IMR-90 (cell line): ENCODE results near the gene DEDD2. TPM values are rescaled to one million over a fixed set of nuclear protein-coding genes. Genes with fewer than 3 reads are reported as not detected.

Source experiments
- ATAC-seq: fragments of 200-7000 bp; cut with Tn5 transposase; 2 replicates; pipeline ENCODE4 v1.9.1; 2020; ENCODE audit warnings: low read depth, mild to moderate bottlenecking, moderate library complexity
- BruUV-seq: library from RNA; stranded (reverse); fragments of 400-500 nt; replicated peaks from 2 replicates; lab custom pipeline; 2021; lab: Mats Ljungman, UMichigan
- CTCF ChIA-PET: fragments of 300-600 bp; formaldehyde crosslinking; extraction: SDS; loops from one replicate; lab custom pipeline; 2021; ENCODE audit warnings: antibody characterized with exemption; lab: Yijun Ruan, JAX
- POLR2A ChIA-PET: fragments of 300-600 bp; sonication (Branson Sonifier 250); formaldehyde crosslinking; loops from one replicate; lab custom pipeline; 2022; ENCODE audit warnings: antibody characterized with exemption; ENCODE audit not compliant: unreplicated experiment; lab: Charles Lee
- DNase-seq: peaks from one replicate; pipeline ENCODE4 v3.0.0; 2013
- H2AFZ ChIP-seq: replicated peaks from 2 replicates; pipeline ENCODE3; 2013; ENCODE audit warnings: low read length, mild to moderate bottlenecking; ENCODE audit not compliant: poor library complexity
- H2AK5ac ChIP-seq: 2 replicates; pipeline ENCODE4 v1.6.1; 2013; ENCODE audit warnings: low read depth, low read length, inconsistent platforms
- H2AK9ac ChIP-seq: replicated peaks from 2 replicates; pipeline ENCODE3; 2013; ENCODE audit warnings: mild to moderate bottlenecking, low read depth, low read length, moderate library complexity; ENCODE audit not compliant: poor library complexity
- H2BK120ac ChIP-seq: 2 replicates; pipeline ENCODE4 v1.6.1; 2013; ENCODE audit warnings: low read depth, low read length, inconsistent platforms
- H2BK15ac ChIP-seq: 3 replicates; pipeline ENCODE4 v1.6.1; 2013; ENCODE audit warnings: low read depth, low read length, inconsistent platforms
- H2BK20ac ChIP-seq: 2 replicates; pipeline ENCODE4 v1.6.1; 2013; ENCODE audit warnings: low read depth, mild to moderate bottlenecking, inconsistent platforms, low read length, moderate library complexity
- H2BK5ac ChIP-seq: 2 replicates; pipeline ENCODE4 v1.6.1; 2013; ENCODE audit warnings: mild to moderate bottlenecking, low read depth, low read length, inconsistent platforms; ENCODE audit not compliant: poor library complexity, severe bottlenecking
- H3K14ac ChIP-seq: replicated peaks from 2 replicates; pipeline ENCODE4 v1.6.1; 2013; ENCODE audit warnings: low read depth, low read length, inconsistent platforms
- H3K18ac ChIP-seq: 2 replicates; pipeline ENCODE4 v1.6.1; 2013; ENCODE audit warnings: low read depth, low read length, control low read depth
- H3K23ac ChIP-seq: 2 replicates; pipeline ENCODE4 v1.6.1; 2013; ENCODE audit warnings: low read depth, low read length, inconsistent platforms
- H3K27ac ChIP-seq: 2 replicates; pipeline ENCODE4 v1.5.1; 2013; ENCODE audit warnings: mild to moderate bottlenecking, control low read depth, low read length; ENCODE audit not compliant: insufficient read depth
- H3K27me3 ChIP-seq: 2 replicates; pipeline ENCODE4 v1.6.1; 2013; ENCODE audit warnings: low read length; ENCODE audit not compliant: control insufficient read depth, insufficient read depth
- H3K36me3 ChIP-seq: 2 replicates; pipeline ENCODE4 v1.6.1; 2013; ENCODE audit warnings: low read length, mixed read lengths; ENCODE audit not compliant: control insufficient read depth, insufficient read depth
- H3K4ac ChIP-seq: 2 replicates; pipeline ENCODE4 v1.6.1; 2013; ENCODE audit warnings: low read depth, low read length, inconsistent platforms
- H3K4me1 ChIP-seq: 2 replicates; pipeline ENCODE4 v1.6.1; 2013; ENCODE audit warnings: low read length, mixed read lengths; ENCODE audit not compliant: control insufficient read depth, insufficient read depth
- H3K4me2 ChIP-seq: 2 replicates; pipeline ENCODE4 v1.6.1; 2013; ENCODE audit warnings: low read depth, mild to moderate bottlenecking, control low read depth, low read length, moderate library complexity
- H3K4me3 ChIP-seq: 2 replicates; pipeline ENCODE4 v1.5.1; 2013; ENCODE audit warnings: low read depth, mild to moderate bottlenecking, control low read depth, low read length, moderate library complexity; ENCODE audit not compliant: insufficient read depth
- H3K56ac ChIP-seq: 2 replicates; pipeline ENCODE4 v1.6.1; 2013; ENCODE audit warnings: low read length, inconsistent platforms; ENCODE audit not compliant: insufficient read depth; ENCODE audit errors: extremely low read depth
- H3K79me1 ChIP-seq, 2 experiments: 2 replicates each; pipeline ENCODE4 v1.6.1; 2013; ENCODE audit warnings: low read length in 2 of 2, inconsistent platforms in 1 of 2, low read depth in 1 of 2
- H3K9ac ChIP-seq: 2 replicates; pipeline ENCODE4 v1.6.1; 2013; ENCODE audit warnings: low read depth, low read length, control low read depth
- H3K9me1 ChIP-seq: 2 replicates; pipeline ENCODE4 v1.6.1; 2013; ENCODE audit warnings: low read length, inconsistent platforms; ENCODE audit not compliant: insufficient read depth
- H3K9me3 ChIP-seq: 2 replicates; pipeline ENCODE4 v1.6.1; 2013; ENCODE audit warnings: low read length; ENCODE audit not compliant: control insufficient read depth, insufficient read depth
- H4K20me1 ChIP-seq: 2 replicates; pipeline ENCODE4 v1.6.1; 2013; ENCODE audit warnings: low read length, inconsistent platforms; ENCODE audit not compliant: insufficient read depth
- H4K5ac ChIP-seq: 2 replicates; pipeline ENCODE4 v1.6.1; 2013; ENCODE audit warnings: mild to moderate bottlenecking, low read depth, low read length, control low read depth
- H4K8ac ChIP-seq, 2 experiments: 2 replicates each; pipeline ENCODE4 v1.6.1; 2013; ENCODE audit warnings: low read depth in 2 of 2, low read length in 2 of 2, control low read depth in 1 of 2, inconsistent platforms in 1 of 2
- H4K91ac ChIP-seq: 2 replicates; pipeline ENCODE4 v1.6.1; 2013; ENCODE audit warnings: low read depth, low read length, inconsistent platforms; ENCODE audit not compliant: insufficient read depth
- BHLHE40 ChIP-seq: fragments of 150-350 bp; IDR thresholded peaks from 2 replicates; pipeline ENCODE4 v1.6.1; 2016; ENCODE audit warnings: mild to moderate bottlenecking, low read depth, low read length
- CEBPB ChIP-seq: IDR thresholded peaks from 2 replicates; pipeline ENCODE4 v1.6.1; 2012; ENCODE audit warnings: low read depth, low read length, improper control_type of control experiment
- CHD1 ChIP-seq: IDR thresholded peaks from 2 replicates; pipeline ENCODE4 v1.6.1; 2012; ENCODE audit warnings: low read depth, low read length, improper control_type of control experiment
- ELK1 ChIP-seq: fragments of 150-350 bp; IDR thresholded peaks from 2 replicates; pipeline ENCODE4 v1.6.1; 2016; ENCODE audit warnings: low read depth, mild to moderate bottlenecking, low read length, moderate library complexity, borderline replicate concordance
- MAFK ChIP-seq: IDR thresholded peaks from 2 replicates; pipeline ENCODE4 v1.6.1; 2012; ENCODE audit warnings: low read depth, low read length, improper control_type of control experiment
- MAZ ChIP-seq: IDR thresholded peaks from 2 replicates; pipeline ENCODE4 v1.6.1; 2012; ENCODE audit warnings: low read depth, mild to moderate bottlenecking, low read length, improper control_type of control experiment, moderate library complexity, borderline replicate concordance
- MXI1 ChIP-seq: IDR thresholded peaks from 2 replicates; pipeline ENCODE4 v1.6.1; 2012; ENCODE audit warnings: low read depth, mild to moderate bottlenecking, low read length, moderate library complexity, borderline replicate concordance
- NFE2L2 ChIP-seq: fragments of 150-350 bp; IDR thresholded peaks from 2 replicates; pipeline ENCODE4 v1.6.1; 2016; ENCODE audit warnings: low read depth, mild to moderate bottlenecking, low read length
- RAD21 ChIP-seq: IDR thresholded peaks from 2 replicates; pipeline ENCODE4 v1.6.1; 2012; ENCODE audit warnings: low read length, improper control_type of control experiment
- RCOR1 ChIP-seq: IDR thresholded peaks from 2 replicates; pipeline ENCODE4 v1.6.1; 2012; ENCODE audit warnings: mild to moderate bottlenecking, low read length, improper control_type of control experiment; ENCODE audit not compliant: insufficient replicate concordance
- RFX5 ChIP-seq: IDR thresholded peaks from 2 replicates; pipeline ENCODE4 v1.8.0; 2012; ENCODE audit warnings: low read depth, mild to moderate bottlenecking, low read length, moderate library complexity
- SMC3 ChIP-seq: fragments of 150-350 bp; IDR thresholded peaks from 2 replicates; pipeline ENCODE4 v1.6.1; 2016; ENCODE audit warnings: low read depth, mild to moderate bottlenecking, antibody characterized with exemption, low read length, moderate library complexity
- USF2 ChIP-seq: fragments of 150-350 bp; IDR thresholded peaks from 2 replicates; pipeline ENCODE4 v1.6.1; 2017; ENCODE audit warnings: mild to moderate bottlenecking, antibody characterized with exemption, low read length, low read depth
- WGBS, 2 experiments: methylation state at CpG; one replicate each; pipeline versions ENCODE4 v1.1.5 to v1.1.7; 2013; ENCODE audit warnings: missing lambda C conversion rate in 2 of 2; ENCODE audit not compliant: insufficient read length in 1 of 2; ENCODE audit errors: extremely low coverage in 2 of 2; 5-methylcytosine and 5-hydroxymethylcytosine counted together
- dilution Hi-C: fragments of 300-500 bp; cut with HindIII; formaldehyde crosslinking; loops from one replicate; pipeline ENCODE4 v1.14.3; 2018; ENCODE audit warnings: low sequenced_read_pairs; ENCODE audit not compliant: unreplicated experiment
- in situ Hi-C: fragments of 300-500 bp; cut with MboI; formaldehyde crosslinking; loops from 3 replicates; pipeline ENCODE4 v1.14.3; 2019; ENCODE audit warnings: low sequenced_read_pairs, inconsistent platforms, mixed read lengths
- intact Hi-C: fragments of 100-400 bp; cut with micrococcal nuclease; formaldehyde crosslinking; loops from 2 replicates; pipeline ENCODE4 v1.10.0; 2022
- polyA plus RNA-seq, 3 experiments: library from polyadenylated mRNA; depleted of rRNA; stranded (reverse); fragments of >200 nt; gene quantifications; 2 replicates each; pipeline ENCODE4 v1.2.3, GENCODE V29; 2012; ENCODE audit warnings: low replicate concordance in 1 of 3
- total RNA-seq: library from RNA; depleted of rRNA; stranded (reverse); fragments of >200 nt; gene quantifications from 2 replicates; pipeline ENCODE4 v1.2.3, GENCODE V29; 2012
- TF ChIP-seq, protein P1 (sequence below): conservative IDR thresholded peaks from 2 replicates; pipeline ENCODE4 v1.5.1; 2012; ENCODE audit warnings: mild to moderate bottlenecking, low read depth, low read length, improper control_type of control experiment

DEDD2 gene
- total and polyA plus RNA-seq, 2 of the 4 experiments (the other 2 are of a cell fraction) = 8.2 to 21.0 TPM

DNA sequence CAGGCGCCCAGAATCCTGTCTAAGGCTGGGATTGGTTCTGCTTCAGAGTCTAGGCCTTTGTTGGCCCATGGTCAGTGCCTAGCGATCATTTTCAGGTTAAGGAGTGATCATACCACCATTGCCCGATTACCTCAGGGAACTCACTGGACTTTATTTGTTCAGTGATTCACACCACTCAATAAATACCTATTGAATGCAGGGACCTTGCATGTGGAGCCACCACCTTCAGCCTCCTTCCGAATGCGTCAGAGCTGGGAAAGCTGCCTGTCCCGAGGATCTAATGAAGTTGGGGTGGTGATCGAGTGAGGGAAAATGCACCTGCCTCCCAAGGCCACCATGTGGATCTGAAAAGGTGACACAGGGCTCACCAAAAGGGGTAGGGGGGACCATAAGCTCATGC lies 45.2 kb downstream of the DEDD2 start:
- H4K5ac ChIP-seq = no peak overlapping the region
- DNase-seq (no peak), ATAC-seq (no peak)
- no peak overlapping the region for H3K4ac ChIP-seq
- H3K23ac ChIP-seq = no peak overlapping the region
- CTCF ChIA-PET = no interaction called here
- no peak overlapping the region for H3K18ac ChIP-seq
- H3K79me1 ChIP-seq = no peaks in the 10 kb centered on the region
- H3K27ac ChIP-seq = no peak overlapping the region
- H2BK5ac ChIP-seq = no peak overlapping the region
- H3K9ac ChIP-seq = no peak overlapping the region
- POLR2A ChIA-PET = no interaction called here
- no peak overlapping the region for H3K4me3 ChIP-seq
- dilution Hi-C loops = no loop called here
- no peaks in the 10 kb centered on the region for H3K9me3 ChIP-seq
- no peak overlapping the region for H4K8ac ChIP-seq
- no peaks in the 10 kb centered on the region for H3K36me3 ChIP-seq
- intact Hi-C loops = no loop called here
- TF ChIP-seq MAZ = no peak
- no peak for TF ChIP-seq NFE2L2
- TF ChIP-seq MXI1 = no peak
- TF ChIP-seq MAFK = no peak
- TF ChIP-seq CEBPB = no peak
- TF ChIP-seq, protein P1, sequence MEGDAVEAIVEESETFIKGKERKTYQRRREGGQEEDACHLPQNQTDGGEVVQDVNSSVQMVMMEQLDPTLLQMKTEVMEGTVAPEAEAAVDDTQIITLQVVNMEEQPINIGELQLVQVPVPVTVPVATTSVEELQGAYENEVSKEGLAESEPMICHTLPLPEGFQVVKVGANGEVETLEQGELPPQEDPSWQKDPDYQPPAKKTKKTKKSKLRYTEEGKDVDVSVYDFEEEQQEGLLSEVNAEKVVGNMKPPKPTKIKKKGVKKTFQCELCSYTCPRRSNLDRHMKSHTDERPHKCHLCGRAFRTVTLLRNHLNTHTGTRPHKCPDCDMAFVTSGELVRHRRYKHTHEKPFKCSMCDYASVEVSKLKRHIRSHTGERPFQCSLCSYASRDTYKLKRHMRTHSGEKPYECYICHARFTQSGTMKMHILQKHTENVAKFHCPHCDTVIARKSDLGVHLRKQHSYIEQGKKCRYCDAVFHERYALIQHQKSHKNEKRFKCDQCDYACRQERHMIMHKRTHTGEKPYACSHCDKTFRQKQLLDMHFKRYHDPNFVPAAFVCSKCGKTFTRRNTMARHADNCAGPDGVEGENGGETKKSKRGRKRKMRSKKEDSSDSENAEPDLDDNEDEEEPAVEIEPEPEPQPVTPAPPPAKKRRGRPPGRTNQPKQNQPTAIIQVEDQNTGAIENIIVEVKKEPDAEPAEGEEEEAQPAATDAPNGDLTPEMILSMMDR = no peak
- no peak for TF ChIP-seq BHLHE40
- TF ChIP-seq SMC3 = no peak
- no peak for TF ChIP-seq RCOR1
- no peak for TF ChIP-seq CHD1
- no peak for TF ChIP-seq ELK1
- no peak for TF ChIP-seq RFX5
- TF ChIP-seq USF2 = no peak
- TF ChIP-seq RAD21 = no peak
- no peak overlapping the region for H3K56ac ChIP-seq
- no CpG with 5 or more reads among the region's 7 CpGs for WGBS, 2 experiments
- H4K20me1 ChIP-seq = no peaks in the 10 kb centered on the region
- no peak overlapping the region for H2AK9ac ChIP-seq
- H4K91ac ChIP-seq = no peak overlapping the region
- H2AFZ ChIP-seq = no peak overlapping the region
- H3K14ac ChIP-seq = no peak overlapping the region
- no peak overlapping the region for H2AK5ac ChIP-seq
- H2BK20ac ChIP-seq = no peak overlapping the region
- no peaks in the 10 kb centered on the region for H3K9me1 ChIP-seq
- in situ Hi-C loops = no loop called here
- H2BK120ac ChIP-seq = no peak overlapping the region
- H3K4me2 ChIP-seq = no peak overlapping the region
- no peak overlapping the region for H2BK15ac ChIP-seq
- peaks cover 82% of the 10 kb centered on the region for H3K27me3 ChIP-seq
- no TSS peak for BruUV-seq
- H3K4me1 ChIP-seq = peaks cover 2% of the 10 kb centered on the region; the same call in 1 of the 2 replicates
